ENCODE measurements around the gene DLG2.

DLG2 gene

DNA sequence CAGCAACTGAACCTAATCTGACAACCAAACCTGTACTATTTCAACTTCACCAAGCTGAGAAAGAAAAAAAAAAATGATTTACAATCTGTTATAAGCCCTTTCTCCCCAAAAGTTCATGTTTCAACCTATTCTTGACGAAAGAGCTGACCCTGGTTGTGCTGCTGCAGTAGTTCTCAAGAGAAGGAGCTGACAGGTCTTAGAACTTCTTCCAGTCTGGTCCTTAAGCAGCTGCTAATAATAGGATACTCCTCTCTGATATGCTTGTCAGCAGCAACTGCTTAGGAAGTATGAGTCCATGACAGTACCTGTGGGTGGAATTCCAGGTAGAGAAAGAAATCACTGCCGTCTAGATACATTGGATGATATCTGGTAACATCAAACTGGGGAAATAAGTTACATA, 1605.9 kb downstream of the DLG2 start:
- Mint-ChIP-seq H3K9me3 (peaks cover 15% of the 10 kb centered on the region), H3K4me3 (no peak overlapping the region), H3K27me3 (no peaks in the 10 kb centered on the region), H3K4me1 (no peaks in the 10 kb centered on the region), H3K27ac (ENCODE audit: low read depth) (no peak overlapping the region), H3K36me3 (ENCODE audit: insufficient read depth) (no peaks in the 10 kb centered on the region)
- DNase-seq (ENCODE audit: low spot score in 2 of 2): no peak
- ATAC-seq (replicated peaks; ENCODE audit: extremely low read depth, poor library complexity, severe bottlenecking): no peak

DNA sequence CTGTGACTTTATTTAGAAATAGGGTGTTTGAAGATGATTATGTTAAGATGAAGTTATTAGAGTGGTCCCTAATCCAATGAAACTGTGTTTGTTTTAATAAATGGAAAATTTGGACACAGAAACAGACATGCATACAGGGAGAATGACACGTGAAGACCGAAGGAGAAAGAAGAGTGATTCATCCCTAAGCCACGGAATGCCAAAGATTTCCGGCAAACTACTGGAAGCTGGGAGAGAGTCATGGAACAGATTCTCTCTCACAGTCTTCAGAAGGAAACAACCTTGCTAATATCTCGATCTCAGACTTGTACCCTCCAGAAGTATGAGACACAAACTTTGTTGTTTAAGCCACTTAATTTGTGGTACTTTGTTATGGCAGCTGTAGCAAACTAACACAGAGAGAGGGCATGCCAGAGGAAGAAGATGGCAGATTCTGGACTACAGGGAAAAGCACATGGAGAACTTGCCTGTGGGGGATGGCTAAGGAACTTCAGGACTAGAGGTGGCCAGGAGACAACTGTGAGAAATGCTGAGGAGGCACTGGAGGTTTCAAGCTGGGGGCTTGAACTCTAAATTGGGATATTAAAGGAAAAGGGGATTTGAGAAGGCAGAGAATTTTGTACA, 1607.5 kb downstream of the DLG2 start:
- H3K4me1 Mint-ChIP-seq: no peaks in the 10 kb centered on the region
- no peak overlapping the region for H3K4me3 Mint-ChIP-seq
- H3K27ac Mint-ChIP-seq (ENCODE audit: low read depth): no peak overlapping the region
- no peaks in the 10 kb centered on the region for H3K27me3 Mint-ChIP-seq
- H3K9me3 Mint-ChIP-seq: peaks cover 9% of the 10 kb centered on the region
- no peaks in the 10 kb centered on the region for H3K36me3 Mint-ChIP-seq (ENCODE audit: insufficient read depth)
- no peak for DNase-seq (ENCODE audit: low spot score in 2 of 2)
- no peak for ATAC-seq (replicated peaks; ENCODE audit: extremely low read depth, poor library complexity, severe bottlenecking)

DNA sequence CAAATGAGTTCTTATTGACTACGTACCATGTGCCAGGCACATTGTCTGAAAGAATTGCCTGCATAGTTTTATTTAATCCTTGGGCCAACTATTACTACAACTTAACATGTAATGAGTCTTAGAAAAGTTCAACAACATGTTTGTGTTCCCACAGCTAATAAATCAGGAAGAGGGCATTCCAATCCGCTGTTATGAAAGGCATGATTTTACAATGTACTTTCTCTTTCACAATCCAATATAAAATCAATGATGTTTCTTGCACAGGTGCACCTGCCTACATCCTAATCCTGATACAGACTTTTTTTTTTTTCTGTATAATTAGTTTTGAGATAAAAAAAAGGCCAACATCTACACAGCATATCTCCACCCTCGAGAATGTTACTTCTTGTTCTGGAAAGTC, 1612.6 kb downstream of the DLG2 start:
- Mint-ChIP-seq H3K9me3 (peaks cover 12% of the 10 kb centered on the region), H3K27me3 (no peaks in the 10 kb centered on the region), H3K4me3 (no peak overlapping the region)

DNA sequence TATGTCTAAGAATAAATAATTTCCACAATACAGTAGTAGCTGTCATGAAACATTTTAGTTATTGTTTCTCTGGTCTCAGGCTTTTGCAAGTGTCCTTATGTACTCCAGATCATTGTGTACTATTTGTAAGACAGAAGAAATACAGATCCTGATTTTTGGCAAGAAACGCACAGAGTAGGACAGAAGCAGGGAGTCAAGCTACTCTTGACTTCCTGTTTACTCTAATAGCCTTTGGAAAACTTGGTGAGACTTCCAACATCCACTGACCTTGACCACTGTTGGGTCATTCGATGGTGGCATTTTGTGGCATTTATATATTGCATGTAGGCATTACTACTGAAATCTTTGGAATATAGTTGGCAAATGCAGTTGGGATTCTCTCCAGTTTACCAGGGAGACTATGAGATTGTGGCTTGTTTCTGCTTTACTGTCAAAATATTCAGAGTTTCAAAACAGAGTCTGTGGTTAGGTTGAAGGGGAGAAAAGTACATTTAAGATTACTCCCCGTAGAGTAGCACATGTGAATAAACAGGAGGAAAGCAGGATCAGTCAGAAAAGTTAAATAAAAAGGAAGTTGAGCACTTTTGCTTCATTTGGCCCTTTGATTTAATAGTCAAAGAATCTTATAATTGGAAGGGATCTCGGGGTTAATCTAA, 1614.8 kb downstream of the DLG2 start:
- no peak for ATAC-seq (replicated peaks; ENCODE audit: extremely low read depth, poor library complexity, severe bottlenecking)
- H3K27me3 Mint-ChIP-seq: no peaks in the 10 kb centered on the region
- H3K36me3 Mint-ChIP-seq (ENCODE audit: insufficient read depth): no peaks in the 10 kb centered on the region
- peaks cover 5% of the 10 kb centered on the region for H3K9me3 Mint-ChIP-seq
- no peak for DNase-seq (ENCODE audit: low spot score in 2 of 2)
- H3K27ac Mint-ChIP-seq (ENCODE audit: low read depth): no peak overlapping the region
- H3K4me3 Mint-ChIP-seq: no peak overlapping the region
- no peaks in the 10 kb centered on the region for H3K4me1 Mint-ChIP-seq

More for the DNA sequence above, 1612.6 kb downstream of the DLG2 start:
- no peak for DNase-seq (ENCODE audit: low spot score in 2 of 2)
- H3K4me1 Mint-ChIP-seq: no peaks in the 10 kb centered on the region
- no peak for ATAC-seq (replicated peaks; ENCODE audit: extremely low read depth, poor library complexity, severe bottlenecking)
- H3K27ac Mint-ChIP-seq (ENCODE audit: low read depth): no peak overlapping the region
- H3K36me3 Mint-ChIP-seq (ENCODE audit: insufficient read depth): no peaks in the 10 kb centered on the region

DNA sequence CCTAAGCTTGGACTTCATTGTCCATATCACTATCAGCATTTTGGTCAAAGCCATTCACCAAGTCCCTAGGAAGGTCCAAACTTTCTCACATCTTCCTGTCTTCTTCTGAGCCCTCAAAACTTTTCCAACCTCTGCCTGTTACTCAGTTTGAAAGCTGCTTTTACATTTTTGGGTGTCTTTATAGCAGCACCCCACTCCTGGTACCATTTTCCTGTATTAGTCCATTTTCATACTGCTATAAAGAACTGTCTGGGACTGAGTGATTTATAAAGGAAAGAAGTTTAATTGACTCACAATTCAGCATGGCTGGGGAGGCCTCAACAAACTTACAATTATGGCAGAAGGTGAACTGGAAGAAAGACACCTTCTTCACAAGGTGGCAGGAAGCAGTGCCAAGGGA, 1624.0 kb downstream of the DLG2 start:
- Mint-ChIP-seq H3K27me3 (no peaks in the 10 kb centered on the region), H3K9me3 (peaks cover 44% of the 10 kb centered on the region), H3K36me3 (ENCODE audit: insufficient read depth) (no peaks in the 10 kb centered on the region), H3K27ac (ENCODE audit: low read depth) (no peak overlapping the region), H3K4me3 (no peak overlapping the region), H3K4me1 (no peaks in the 10 kb centered on the region)
- ATAC-seq (replicated peaks; ENCODE audit: extremely low read depth, poor library complexity, severe bottlenecking) (no peak), DNase-seq (ENCODE audit: low spot score in 2 of 2) (no peak)

DNA sequence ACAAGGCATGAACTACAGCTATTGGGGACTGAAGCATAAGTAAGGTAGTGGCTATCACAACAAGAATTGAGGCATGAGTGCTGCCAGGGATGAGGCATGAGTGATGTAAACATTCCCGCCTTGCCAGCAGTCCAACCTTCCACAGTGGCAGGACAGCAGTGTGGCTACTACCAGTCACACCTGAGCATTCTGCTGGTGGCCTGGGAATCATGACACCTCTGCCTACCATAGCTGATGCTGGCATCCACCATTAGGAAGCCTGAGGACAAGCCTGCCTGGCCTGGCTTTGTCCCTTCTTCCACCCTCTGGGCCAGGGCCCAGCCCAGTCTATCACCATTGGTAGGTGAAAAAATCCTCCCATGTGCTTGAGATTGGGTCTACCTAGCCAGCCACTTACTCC, 1628.2 kb downstream of the DLG2 start:
- no peaks in the 10 kb centered on the region for H3K27me3 Mint-ChIP-seq
- peaks cover 38% of the 10 kb centered on the region for H3K9me3 Mint-ChIP-seq
- H3K36me3 Mint-ChIP-seq (ENCODE audit: insufficient read depth): no peaks in the 10 kb centered on the region
- no peak overlapping the region for H3K4me3 Mint-ChIP-seq
- H3K4me1 Mint-ChIP-seq: no peaks in the 10 kb centered on the region
- H3K27ac Mint-ChIP-seq (ENCODE audit: low read depth): no peak overlapping the region
- ATAC-seq (replicated peaks; ENCODE audit: extremely low read depth, poor library complexity, severe bottlenecking) (no peak), DNase-seq (ENCODE audit: low spot score in 2 of 2) (no peak)

DNA sequence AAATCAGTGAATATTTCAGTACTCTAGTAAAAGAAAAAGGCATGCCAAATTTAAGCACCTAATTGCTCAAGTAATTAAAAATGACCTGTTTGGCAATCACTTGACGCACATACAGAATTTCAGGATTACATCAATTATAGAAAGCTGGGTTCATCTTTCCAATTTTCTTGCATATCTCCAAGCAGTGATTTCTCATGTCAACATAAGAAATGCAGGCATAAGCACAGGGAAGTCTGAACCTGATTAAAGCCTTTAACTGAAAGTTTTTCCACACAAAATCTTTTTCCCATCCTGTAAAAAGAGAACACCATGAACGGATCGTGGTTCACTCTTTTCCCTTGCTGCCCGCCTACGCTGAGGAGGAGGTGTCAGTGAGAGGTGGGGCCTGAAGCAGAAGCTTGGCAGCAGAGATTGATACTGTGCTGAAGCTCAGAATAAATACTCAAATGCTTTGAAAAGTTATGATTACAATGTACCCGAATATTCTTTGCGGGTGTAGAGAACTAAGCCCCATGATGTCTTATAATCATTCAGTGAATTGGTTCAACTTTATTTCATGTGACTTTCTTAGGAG, 1636.9 kb downstream of the DLG2 start:
- Mint-ChIP-seq H3K27ac (ENCODE audit: low read depth) (no peak overlapping the region), H3K4me1 (no peaks in the 10 kb centered on the region), H3K9me3 (peaks cover 7% of the 10 kb centered on the region), H3K27me3 (no peaks in the 10 kb centered on the region), H3K4me3 (no peak overlapping the region), H3K36me3 (ENCODE audit: insufficient read depth) (no peaks in the 10 kb centered on the region)
- ATAC-seq (replicated peaks; ENCODE audit: extremely low read depth, poor library complexity, severe bottlenecking) (no peak), DNase-seq (ENCODE audit: low spot score in 2 of 2) (no peak)

DNA sequence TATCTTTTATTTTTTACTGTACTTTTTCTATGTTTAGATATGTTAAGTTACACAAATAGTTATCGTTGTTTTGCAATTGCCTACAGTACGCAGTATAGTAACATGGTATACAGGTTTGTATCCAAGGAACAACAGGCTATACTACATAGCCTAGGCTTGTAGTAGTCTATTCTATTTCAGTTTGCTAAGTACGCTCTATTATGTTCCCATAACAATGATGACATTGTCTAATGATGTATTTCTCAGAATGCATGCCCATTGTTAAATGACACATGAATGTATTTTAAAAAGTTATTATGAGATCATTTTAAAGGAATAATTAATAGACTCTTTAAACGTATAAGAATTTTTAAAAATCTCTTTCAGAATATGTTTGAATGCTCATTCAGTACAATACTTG, 1644.3 kb downstream of the DLG2 start:
- Mint-ChIP-seq H3K27ac (ENCODE audit: low read depth) (no peak overlapping the region), H3K9me3 (peaks cover 5% of the 10 kb centered on the region), H3K27me3 (no peaks in the 10 kb centered on the region), H3K36me3 (ENCODE audit: insufficient read depth) (no peaks in the 10 kb centered on the region), H3K4me1 (no peaks in the 10 kb centered on the region), H3K4me3 (no peak overlapping the region)
- DNase-seq (ENCODE audit: low spot score in 2 of 2) (no peak), ATAC-seq (replicated peaks; ENCODE audit: extremely low read depth, poor library complexity, severe bottlenecking) (no peak)

DNA sequence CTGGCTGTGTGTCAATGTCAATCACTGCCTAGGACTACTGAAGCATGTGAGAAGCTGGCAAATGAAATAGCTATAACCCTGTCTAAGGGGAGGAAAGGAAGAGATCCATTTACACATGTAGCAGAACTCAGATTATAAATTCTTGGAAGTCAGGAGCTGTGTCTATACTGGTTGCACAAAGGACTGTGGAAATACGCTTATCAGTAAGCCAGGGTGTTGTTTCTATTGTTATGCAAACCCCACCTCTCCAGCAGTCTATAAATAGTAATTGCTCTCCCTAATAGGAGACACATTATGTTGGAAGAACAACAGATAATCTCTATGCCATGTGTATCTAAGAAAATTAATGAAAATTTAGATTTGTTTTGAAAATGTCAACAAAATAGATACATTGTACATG, 1647.6 kb downstream of the DLG2 start:
- H3K4me1 Mint-ChIP-seq: no peaks in the 10 kb centered on the region
- DNase-seq (ENCODE audit: low spot score in 2 of 2) (no peak), ATAC-seq (replicated peaks; ENCODE audit: extremely low read depth, poor library complexity, severe bottlenecking) (no peak)
- no peak overlapping the region for H3K4me3 Mint-ChIP-seq
- no peak overlapping the region for H3K27ac Mint-ChIP-seq (ENCODE audit: low read depth)
- no peaks in the 10 kb centered on the region for H3K36me3 Mint-ChIP-seq (ENCODE audit: insufficient read depth)
- H3K9me3 Mint-ChIP-seq: peaks cover 10% of the 10 kb centered on the region
- H3K27me3 Mint-ChIP-seq: no peaks in the 10 kb centered on the region

DNA sequence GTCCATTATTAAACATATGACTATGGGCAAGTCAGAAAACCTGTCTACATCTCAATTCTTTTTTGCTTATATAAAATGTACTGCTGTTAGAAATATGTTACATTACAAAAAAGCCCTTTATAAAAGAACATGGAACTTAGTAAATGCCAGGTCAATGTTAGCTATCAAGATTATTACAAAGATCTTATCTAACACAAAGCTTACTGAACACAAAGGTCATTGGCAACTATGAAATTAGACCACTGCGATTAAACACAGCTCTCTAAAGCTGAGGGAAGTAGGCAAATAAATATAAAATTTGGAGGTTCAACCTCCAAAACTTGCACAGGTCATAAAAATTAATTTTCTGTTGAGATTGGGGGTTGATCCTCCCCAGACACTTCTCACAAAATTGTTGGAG, 1648.2 kb downstream of the DLG2 start:
- DNase-seq (ENCODE audit: low spot score in 2 of 2) (no peak), ATAC-seq (replicated peaks; ENCODE audit: extremely low read depth, poor library complexity, severe bottlenecking) (no peak)
- no peaks in the 10 kb centered on the region for H3K27me3 Mint-ChIP-seq
- no peak overlapping the region for H3K4me3 Mint-ChIP-seq
- H3K9me3 Mint-ChIP-seq: peaks cover 10% of the 10 kb centered on the region
- no peaks in the 10 kb centered on the region for H3K4me1 Mint-ChIP-seq
- H3K36me3 Mint-ChIP-seq (ENCODE audit: insufficient read depth): no peaks in the 10 kb centered on the region
- no peak overlapping the region for H3K27ac Mint-ChIP-seq (ENCODE audit: low read depth)

DNA sequence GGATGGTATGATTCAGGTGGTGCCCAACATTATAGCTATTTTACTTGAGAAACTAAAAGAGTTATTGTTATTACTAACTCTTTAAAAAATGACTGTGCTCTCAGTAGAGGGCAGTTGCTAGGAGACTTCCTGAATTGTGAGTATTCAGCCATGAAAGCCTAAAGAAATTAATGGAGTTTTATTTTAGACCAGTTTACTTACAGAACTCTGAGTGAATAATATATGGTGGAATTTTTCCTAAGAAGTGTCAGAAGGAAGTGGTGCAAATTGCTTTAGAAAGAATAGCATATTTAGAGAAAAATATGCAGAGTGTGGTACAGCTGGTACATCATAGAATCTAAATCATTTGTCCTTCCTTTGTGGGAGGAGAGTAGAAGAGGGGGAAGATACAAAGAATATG, 1651.1 kb downstream of the DLG2 start:
- Mint-ChIP-seq H3K36me3 (ENCODE audit: insufficient read depth) (no peaks in the 10 kb centered on the region), H3K4me1 (no peaks in the 10 kb centered on the region), H3K27ac (ENCODE audit: low read depth) (no peak overlapping the region), H3K4me3 (no peak overlapping the region), H3K27me3 (no peaks in the 10 kb centered on the region), H3K9me3 (peaks cover 14% of the 10 kb centered on the region)
- no peak for DNase-seq (ENCODE audit: low spot score in 2 of 2)
- no peak for ATAC-seq (replicated peaks; ENCODE audit: extremely low read depth, poor library complexity, severe bottlenecking)

DNA sequence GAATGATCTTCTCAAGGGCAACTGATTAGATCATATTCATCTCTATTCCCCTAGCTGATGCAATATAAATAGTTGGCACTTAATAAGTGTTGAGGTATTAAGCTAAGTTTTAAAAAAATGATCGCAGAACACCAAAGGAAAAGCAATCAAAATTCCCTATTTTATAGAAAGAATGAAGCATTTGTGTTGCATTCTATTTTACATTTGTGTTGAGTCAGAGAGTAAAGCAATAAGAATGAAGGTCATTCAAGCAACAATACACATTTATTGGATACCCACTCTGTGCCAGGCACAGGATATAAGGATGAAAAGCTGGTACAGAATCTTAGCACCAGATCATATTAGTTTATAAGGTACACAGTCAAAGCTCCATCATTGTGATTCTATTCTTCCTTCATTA, 1654.6 kb downstream of the DLG2 start:
- DNase-seq (ENCODE audit: low spot score in 2 of 2) (no peak), ATAC-seq (replicated peaks; ENCODE audit: extremely low read depth, poor library complexity, severe bottlenecking) (no peak)
- Mint-ChIP-seq H3K36me3 (ENCODE audit: insufficient read depth) (peaks cover 2% of the 10 kb centered on the region), H3K27me3 (no peaks in the 10 kb centered on the region), H3K4me1 (no peaks in the 10 kb centered on the region), H3K9me3 (peaks cover 11% of the 10 kb centered on the region), H3K27ac (ENCODE audit: low read depth) (no peak overlapping the region), H3K4me3 (no peak overlapping the region)

DNA sequence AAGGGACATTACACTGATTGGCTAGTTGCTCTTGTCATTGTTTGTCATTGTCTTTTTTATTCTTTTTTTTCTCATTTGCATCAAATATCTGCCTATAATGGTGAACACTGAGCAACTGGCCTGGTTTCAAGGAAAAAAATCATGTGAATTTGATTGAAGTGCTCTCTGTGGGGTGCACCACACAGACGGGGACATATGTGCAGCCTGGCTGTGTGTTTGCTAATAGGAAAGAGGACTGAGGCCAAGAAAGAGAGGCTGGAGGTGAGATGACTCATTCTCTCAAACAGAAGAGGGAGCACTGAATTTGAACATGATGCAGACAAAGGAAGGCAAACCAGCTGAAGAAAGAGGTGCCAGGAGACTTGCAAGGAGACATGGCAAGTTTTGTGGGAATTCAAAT, 1656.1 kb downstream of the DLG2 start:
- H3K4me1 Mint-ChIP-seq: no peaks in the 10 kb centered on the region
- peaks cover 2% of the 10 kb centered on the region for H3K36me3 Mint-ChIP-seq (ENCODE audit: insufficient read depth)
- no peaks in the 10 kb centered on the region for H3K27me3 Mint-ChIP-seq
- no peak overlapping the region for H3K27ac Mint-ChIP-seq (ENCODE audit: low read depth)
- ATAC-seq (replicated peaks; ENCODE audit: extremely low read depth, poor library complexity, severe bottlenecking) (no peak), DNase-seq (ENCODE audit: low spot score in 2 of 2) (no peak)
- H3K9me3 Mint-ChIP-seq: peaks cover 7% of the 10 kb centered on the region
- H3K4me3 Mint-ChIP-seq: no peak overlapping the region
